DOHH2 (cell line): Measurements from ENCODE around the gene GATAD2A.
A peak's percentile ranks its signal among the peaks of the same experiment; 100 is the strongest.

ENCODE experiments used
- CTCF ChIP-seq: fragments of 200-600 bp; sonication (generic); IDR thresholded peaks from one replicate; pipeline ENCODE4 v1.5.1; 2014; ENCODE audit warnings: antibody characterized with exemption, mild to moderate bottlenecking, low read depth, low read length; ENCODE audit not compliant: poor library complexity, severe bottlenecking
- EZH2phosphoT487 ChIP-seq: fragments of 200-600 bp; sonication (generic); IDR thresholded peaks from 2 replicates; pipeline ENCODE4 v1.6.1; 2017; ENCODE audit warnings: borderline replicate concordance, mild to moderate bottlenecking, antibody characterized with exemption, low read length, moderate library complexity, mixed read lengths

- TF ChIP-seq CTCF (peak; percentile 45), EZH2phosphoT487 (no peak)
These were observed 70.7 kb downstream of the GATAD2A start for GRCh38 chr19:19475849-19476828.
